Measurements from ENCODE around the gene AGAP3. TPM values are rescaled to one million over a fixed set of nuclear protein-coding genes. Genes with fewer than 3 reads are reported as not detected.
A peak's percentile ranks its signal among the peaks of the same experiment; 100 is the strongest.

AGAP3 gene
- total RNA-seq, 1 experiment from 2014 or later, result 103 TPM

DNA sequence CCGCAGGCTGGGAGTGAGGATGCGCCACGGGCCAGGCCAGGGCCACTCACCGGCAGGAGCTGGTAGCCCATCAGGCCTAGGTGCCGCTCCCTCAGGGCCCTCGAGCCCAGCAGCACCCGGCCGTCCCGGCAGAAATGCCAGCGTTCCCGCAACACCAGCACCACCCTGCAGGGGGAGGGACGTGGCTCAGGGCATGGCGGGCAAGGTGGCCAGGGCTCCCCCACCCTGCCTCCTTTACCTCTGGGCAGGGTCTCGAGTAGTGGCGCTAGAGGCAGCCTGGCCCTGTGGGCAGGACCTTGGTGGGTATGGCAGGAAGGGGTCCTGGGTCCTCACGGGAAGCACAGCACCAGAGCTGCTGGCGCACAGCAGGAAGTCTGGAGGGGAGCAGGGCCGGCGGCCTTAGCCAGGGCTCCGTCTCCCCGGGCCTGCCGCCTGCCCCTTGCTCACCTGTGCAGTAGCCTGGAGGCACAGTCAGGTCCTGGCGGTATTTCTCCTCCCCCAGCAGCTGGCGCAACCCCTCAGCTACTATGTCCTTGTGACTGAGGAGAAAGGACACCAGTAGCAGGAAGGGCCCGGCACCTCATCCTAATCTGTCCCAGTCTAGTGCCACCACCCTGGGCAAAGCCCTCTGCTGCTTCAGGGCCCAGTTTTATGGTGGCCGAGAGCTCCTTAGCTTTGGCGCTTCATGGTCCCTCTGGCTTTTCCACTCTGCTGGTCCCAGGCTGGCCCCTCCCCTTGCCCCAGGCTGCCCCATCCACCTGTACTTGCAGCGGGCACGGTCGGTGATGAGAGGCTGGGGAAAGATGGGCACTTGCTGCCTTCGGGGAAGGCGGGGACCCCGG is 9.2 kb upstream of the AGAP3 start:
- Histone ChIP-seq H3K9me3 (ENCODE audit: control insufficient read depth, insufficient read depth, low read depth, low read length) (no peaks in the 10 kb centered on the region), H3K4me1 (ENCODE audit: control insufficient read depth, insufficient read depth, low read length) (peaks cover 44% of the 10 kb centered on the region), H3K27me3 (ENCODE audit: control insufficient read depth, insufficient read depth, low read length) (no peaks in the 10 kb centered on the region), H3K27ac (ENCODE audit: low read length) (peak overlapping the region; percentile 91), H3K36me3 (ENCODE audit: control insufficient read depth, insufficient read depth, low read length) (no peaks in the 10 kb centered on the region; the same call in 1 of the 2 replicates), H3K4me3 (ENCODE audit: low read depth in 2 of 2, low read length in 2 of 2) (no peak overlapping the region)
- ATAC-seq (peak; percentile 52), DNase-seq (ENCODE audit: low read depth, low spot score) (no peak)
- ChIA-PET POLR2A (interaction anchor here (1.0 kb wide), 1 partner anchor 16 kb away, joined by 8 read pairs; no protein-coding TSS in a partner anchor), CTCF (interaction anchor here (0.6 to 1.4 kb wide), 3 partner anchors 14 to 33 kb away, joined by 3 read pairs; no protein-coding TSS in a partner anchor)
- in situ Hi-C loops (cut with HindIII; ENCODE audit: low pct_unique_long_range_greater_than_20kb, low sequenced_read_pairs) (no loop called here), intact Hi-C loops (cut with micrococcal nuclease; ENCODE audit: unreplicated experiment) (loop anchor here (5.0 kb wide), 1 partner anchor 35 kb away; no protein-coding TSS in a partner anchor)
- TF ChIP-seq TCF7L2 (IDR thresholded peaks at IDR 0.05; ENCODE audit: low read depth, low read length), result peak; percentile 14; the same call in 1 of the 2 replicates
- peak; percentile 71; the same call in 1 of the 2 replicates for TF ChIP-seq POLR2AphosphoS5 (IDR thresholded peaks at IDR 0.05; ENCODE audit: low read depth, low read length)
- TF ChIP-seq SIN3A (IDR thresholded peaks at IDR 0.05; ENCODE audit: borderline replicate concordance, insufficient read depth, low read depth, low read length), result 0 out of 2 replicates have a peak, but pooled peaks have one; percentile 49
- TF ChIP-seq, protein P1, sequence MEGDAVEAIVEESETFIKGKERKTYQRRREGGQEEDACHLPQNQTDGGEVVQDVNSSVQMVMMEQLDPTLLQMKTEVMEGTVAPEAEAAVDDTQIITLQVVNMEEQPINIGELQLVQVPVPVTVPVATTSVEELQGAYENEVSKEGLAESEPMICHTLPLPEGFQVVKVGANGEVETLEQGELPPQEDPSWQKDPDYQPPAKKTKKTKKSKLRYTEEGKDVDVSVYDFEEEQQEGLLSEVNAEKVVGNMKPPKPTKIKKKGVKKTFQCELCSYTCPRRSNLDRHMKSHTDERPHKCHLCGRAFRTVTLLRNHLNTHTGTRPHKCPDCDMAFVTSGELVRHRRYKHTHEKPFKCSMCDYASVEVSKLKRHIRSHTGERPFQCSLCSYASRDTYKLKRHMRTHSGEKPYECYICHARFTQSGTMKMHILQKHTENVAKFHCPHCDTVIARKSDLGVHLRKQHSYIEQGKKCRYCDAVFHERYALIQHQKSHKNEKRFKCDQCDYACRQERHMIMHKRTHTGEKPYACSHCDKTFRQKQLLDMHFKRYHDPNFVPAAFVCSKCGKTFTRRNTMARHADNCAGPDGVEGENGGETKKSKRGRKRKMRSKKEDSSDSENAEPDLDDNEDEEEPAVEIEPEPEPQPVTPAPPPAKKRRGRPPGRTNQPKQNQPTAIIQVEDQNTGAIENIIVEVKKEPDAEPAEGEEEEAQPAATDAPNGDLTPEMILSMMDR (IDR thresholded peaks at IDR 0.05), result no peak; the same call in 1 of the 2 replicates
- TF ChIP-seq, protein P2, sequence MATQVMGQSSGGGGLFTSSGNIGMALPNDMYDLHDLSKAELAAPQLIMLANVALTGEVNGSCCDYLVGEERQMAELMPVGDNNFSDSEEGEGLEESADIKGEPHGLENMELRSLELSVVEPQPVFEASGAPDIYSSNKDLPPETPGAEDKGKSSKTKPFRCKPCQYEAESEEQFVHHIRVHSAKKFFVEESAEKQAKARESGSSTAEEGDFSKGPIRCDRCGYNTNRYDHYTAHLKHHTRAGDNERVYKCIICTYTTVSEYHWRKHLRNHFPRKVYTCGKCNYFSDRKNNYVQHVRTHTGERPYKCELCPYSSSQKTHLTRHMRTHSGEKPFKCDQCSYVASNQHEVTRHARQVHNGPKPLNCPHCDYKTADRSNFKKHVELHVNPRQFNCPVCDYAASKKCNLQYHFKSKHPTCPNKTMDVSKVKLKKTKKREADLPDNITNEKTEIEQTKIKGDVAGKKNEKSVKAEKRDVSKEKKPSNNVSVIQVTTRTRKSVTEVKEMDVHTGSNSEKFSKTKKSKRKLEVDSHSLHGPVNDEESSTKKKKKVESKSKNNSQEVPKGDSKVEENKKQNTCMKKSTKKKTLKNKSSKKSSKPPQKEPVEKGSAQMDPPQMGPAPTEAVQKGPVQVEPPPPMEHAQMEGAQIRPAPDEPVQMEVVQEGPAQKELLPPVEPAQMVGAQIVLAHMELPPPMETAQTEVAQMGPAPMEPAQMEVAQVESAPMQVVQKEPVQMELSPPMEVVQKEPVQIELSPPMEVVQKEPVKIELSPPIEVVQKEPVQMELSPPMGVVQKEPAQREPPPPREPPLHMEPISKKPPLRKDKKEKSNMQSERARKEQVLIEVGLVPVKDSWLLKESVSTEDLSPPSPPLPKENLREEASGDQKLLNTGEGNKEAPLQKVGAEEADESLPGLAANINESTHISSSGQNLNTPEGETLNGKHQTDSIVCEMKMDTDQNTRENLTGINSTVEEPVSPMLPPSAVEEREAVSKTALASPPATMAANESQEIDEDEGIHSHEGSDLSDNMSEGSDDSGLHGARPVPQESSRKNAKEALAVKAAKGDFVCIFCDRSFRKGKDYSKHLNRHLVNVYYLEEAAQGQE (IDR thresholded peaks at IDR 0.05; ENCODE audit: insufficient read depth in 1 of 2, low read depth in 2 of 2, low read length in 1 of 2), result no peak
- BruUV-seq (replicated peaks), result no TSS peak

DNA sequence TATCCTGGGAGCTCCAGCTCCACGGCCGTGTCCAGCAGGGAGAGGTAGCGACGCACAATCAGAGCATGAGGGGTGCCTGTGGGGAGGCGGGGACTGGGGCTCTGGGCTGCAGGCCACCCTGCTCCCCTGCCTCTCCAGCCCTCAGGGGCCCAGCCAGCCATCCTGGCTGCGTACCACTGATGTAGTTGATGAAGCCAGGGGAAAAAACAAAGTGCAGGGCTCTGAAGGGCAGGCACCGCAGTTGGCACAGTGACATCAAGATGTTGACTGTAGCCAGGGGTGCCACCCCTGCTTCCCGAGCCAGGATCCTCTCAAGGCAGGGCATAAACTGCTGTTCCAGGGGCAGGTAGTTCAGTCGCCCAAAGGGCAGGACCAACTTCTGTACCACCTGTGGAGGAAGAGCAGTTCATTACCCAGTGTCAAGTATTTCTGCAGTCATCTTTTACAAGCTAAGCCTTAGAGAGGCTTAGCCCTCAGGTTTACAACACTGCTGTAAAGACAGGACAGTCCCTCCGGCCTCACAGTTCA is 8.5 kb upstream of the AGAP3 start:
- Histone ChIP-seq H3K36me3 (ENCODE audit: control insufficient read depth, insufficient read depth, low read length) (no peaks in the 10 kb centered on the region; the same call in 1 of the 2 replicates), H3K4me1 (ENCODE audit: control insufficient read depth, insufficient read depth, low read length) (peaks cover 44% of the 10 kb centered on the region), H3K4me3 (ENCODE audit: low read depth in 2 of 2, low read length in 2 of 2) (no peak overlapping the region), H3K9me3 (ENCODE audit: control insufficient read depth, insufficient read depth, low read depth, low read length) (no peaks in the 10 kb centered on the region), H3K27me3 (ENCODE audit: control insufficient read depth, insufficient read depth, low read length) (no peaks in the 10 kb centered on the region), H3K27ac (ENCODE audit: low read length) (peak overlapping the region; percentile 91)
- CTCF ChIA-PET, result interaction anchor here (1.4 kb wide), 1 partner anchor 33 kb away, joined by 3 read pairs; no protein-coding TSS in a partner anchor
- no TSS peak for BruUV-seq (replicated peaks)
- DNase-seq (ENCODE audit: low read depth, low spot score) (no peak), ATAC-seq (peak; percentile 0; the same call in 1 of the 2 replicates)
- in situ Hi-C loops (cut with HindIII; ENCODE audit: low pct_unique_long_range_greater_than_20kb, low sequenced_read_pairs) (no loop called here), intact Hi-C loops (cut with micrococcal nuclease; ENCODE audit: unreplicated experiment) (loop anchor here (5.0 kb wide), 1 partner anchor 35 kb away; no protein-coding TSS in a partner anchor)
- POLR2A ChIA-PET, result no interaction called here
- TF ChIP-seq POLR2AphosphoS5 (IDR thresholded peaks at IDR 0.05; ENCODE audit: low read depth, low read length) (no peak; the same call in 1 of the 2 replicates), TCF7L2 (IDR thresholded peaks at IDR 0.05; ENCODE audit: low read depth, low read length) (no peak)
- TF ChIP-seq, protein P1 (IDR thresholded peaks at IDR 0.05), result no peak
- TF ChIP-seq, protein P2 (IDR thresholded peaks at IDR 0.05; ENCODE audit: insufficient read depth in 1 of 2, low read depth in 2 of 2, low read length in 1 of 2), result no peak

Measured in Panc1 (cell line).